ENCODE results near the gene PHF12. TPM values are rescaled to one million over a fixed set of nuclear protein-coding genes. Genes with fewer than 3 reads are reported as not detected.

PHF12 gene
- total and polyA plus RNA-seq, 2 of the 13 experiments (the other 11 are each of a cell fraction or from before 2014, with no cell fraction given), result 9.8 to 17.1 TPM

DNA sequence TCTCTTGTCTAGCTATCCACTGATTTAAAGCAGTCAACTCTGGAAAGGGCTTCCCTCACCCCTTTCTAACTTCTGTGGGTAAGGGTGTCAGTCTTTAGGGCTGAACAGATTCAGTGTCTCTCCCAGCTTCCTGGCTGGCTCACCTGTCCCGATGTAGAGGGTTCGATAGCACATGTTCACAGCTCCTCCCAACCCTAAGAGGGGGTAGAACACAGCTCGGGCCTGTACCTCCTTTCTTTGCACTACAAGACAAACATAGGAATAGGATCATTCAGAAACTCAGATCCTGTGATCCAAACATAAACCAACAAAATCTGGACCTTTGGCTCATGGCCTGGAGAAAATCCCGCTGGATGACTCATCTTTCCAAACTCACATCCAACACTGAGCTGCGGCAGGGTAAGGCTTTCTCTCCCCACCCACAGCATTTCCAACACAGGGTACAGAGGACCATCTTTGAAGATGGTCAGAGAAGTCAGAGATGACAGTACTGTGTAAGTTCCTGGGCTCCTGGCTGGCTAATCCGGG lies 42.6 kb downstream of the PHF12 start (continued):
- TF ChIP-seq, protein P1, sequence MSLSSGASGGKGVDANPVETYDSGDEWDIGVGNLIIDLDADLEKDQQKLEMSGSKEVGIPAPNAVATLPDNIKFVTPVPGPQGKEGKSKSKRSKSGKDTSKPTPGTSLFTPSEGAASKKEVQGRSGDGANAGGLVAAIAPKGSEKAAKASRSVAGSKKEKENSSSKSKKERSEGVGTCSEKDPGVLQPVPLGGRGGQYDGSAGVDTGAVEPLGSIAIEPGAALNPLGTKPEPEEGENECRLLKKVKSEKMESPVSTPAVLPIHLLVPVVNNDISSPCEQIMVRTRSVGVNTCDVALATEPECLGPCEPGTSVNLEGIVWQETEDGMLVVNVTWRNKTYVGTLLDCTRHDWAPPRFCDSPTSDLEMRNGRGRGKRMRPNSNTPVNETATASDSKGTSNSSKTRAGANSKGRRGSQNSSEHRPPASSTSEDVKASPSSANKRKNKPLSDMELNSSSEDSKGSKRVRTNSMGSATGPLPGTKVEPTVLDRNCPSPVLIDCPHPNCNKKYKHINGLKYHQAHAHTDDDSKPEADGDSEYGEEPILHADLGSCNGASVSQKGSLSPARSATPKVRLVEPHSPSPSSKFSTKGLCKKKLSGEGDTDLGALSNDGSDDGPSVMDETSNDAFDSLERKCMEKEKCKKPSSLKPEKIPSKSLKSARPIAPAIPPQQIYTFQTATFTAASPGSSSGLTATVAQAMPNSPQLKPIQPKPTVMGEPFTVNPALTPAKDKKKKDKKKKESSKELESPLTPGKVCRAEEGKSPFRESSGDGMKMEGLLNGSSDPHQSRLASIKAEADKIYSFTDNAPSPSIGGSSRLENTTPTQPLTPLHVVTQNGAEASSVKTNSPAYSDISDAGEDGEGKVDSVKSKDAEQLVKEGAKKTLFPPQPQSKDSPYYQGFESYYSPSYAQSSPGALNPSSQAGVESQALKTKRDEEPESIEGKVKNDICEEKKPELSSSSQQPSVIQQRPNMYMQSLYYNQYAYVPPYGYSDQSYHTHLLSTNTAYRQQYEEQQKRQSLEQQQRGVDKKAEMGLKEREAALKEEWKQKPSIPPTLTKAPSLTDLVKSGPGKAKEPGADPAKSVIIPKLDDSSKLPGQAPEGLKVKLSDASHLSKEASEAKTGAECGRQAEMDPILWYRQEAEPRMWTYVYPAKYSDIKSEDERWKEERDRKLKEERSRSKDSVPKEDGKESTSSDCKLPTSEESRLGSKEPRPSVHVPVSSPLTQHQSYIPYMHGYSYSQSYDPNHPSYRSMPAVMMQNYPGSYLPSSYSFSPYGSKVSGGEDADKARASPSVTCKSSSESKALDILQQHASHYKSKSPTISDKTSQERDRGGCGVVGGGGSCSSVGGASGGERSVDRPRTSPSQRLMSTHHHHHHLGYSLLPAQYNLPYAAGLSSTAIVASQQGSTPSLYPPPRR (CRISPR knock-in tag; IDR thresholded peaks at IDR 0.05; ENCODE audit: borderline replicate concordance), result 0 out of 2 replicates have a peak, but pooled peaks have one; percentile 9
- peak; percentile 51 for TF ChIP-seq HNF4A (CRISPR knock-in tag; IDR thresholded peaks at IDR 0.05)
- TF ChIP-seq DMAP1 (CRISPR knock-in tag; IDR thresholded peaks at IDR 0.05), result no peak
- TF ChIP-seq HDAC2 (CRISPR knock-in tag; IDR thresholded peaks at IDR 0.05), result 0 out of 2 replicates have a peak, but pooled peaks have one; percentile 59
- TF ChIP-seq ISL2 (CRISPR knock-in tag; IDR thresholded peaks at IDR 0.05), result no peak
- TF ChIP-seq ZNF124 (CRISPR knock-in tag; IDR thresholded peaks at IDR 0.05), result no peak
- TF ChIP-seq, protein P2, sequence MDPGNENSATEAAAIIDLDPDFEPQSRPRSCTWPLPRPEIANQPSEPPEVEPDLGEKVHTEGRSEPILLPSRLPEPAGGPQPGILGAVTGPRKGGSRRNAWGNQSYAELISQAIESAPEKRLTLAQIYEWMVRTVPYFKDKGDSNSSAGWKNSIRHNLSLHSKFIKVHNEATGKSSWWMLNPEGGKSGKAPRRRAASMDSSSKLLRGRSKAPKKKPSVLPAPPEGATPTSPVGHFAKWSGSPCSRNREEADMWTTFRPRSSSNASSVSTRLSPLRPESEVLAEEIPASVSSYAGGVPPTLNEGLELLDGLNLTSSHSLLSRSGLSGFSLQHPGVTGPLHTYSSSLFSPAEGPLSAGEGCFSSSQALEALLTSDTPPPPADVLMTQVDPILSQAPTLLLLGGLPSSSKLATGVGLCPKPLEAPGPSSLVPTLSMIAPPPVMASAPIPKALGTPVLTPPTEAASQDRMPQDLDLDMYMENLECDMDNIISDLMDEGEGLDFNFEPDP (CRISPR knock-in tag; conservative IDR thresholded peaks at IDR 0.05), result 0 out of 2 replicates have a peak, but pooled peaks have one; percentile 45
- no peak for TF ChIP-seq ZBTB21 (CRISPR knock-in tag; IDR thresholded peaks at IDR 0.05)
- TF ChIP-seq TFDP1 (CRISPR knock-in tag; IDR thresholded peaks at IDR 0.05; ENCODE audit: borderline replicate concordance), result no peak
- no peak for TF ChIP-seq ZNF337 (CRISPR knock-in tag; IDR thresholded peaks at IDR 0.05; ENCODE audit: borderline replicate concordance, low read depth)
- TF ChIP-seq HDAC1 (CRISPR knock-in tag; IDR thresholded peaks at IDR 0.05), result peak; percentile 40; the same call in 1 of the 2 replicates
- no peak for TF ChIP-seq GLI4 (CRISPR knock-in tag; IDR thresholded peaks at IDR 0.05; ENCODE audit: borderline replicate concordance)
- 0 out of 2 replicates have a peak, but pooled peaks have one; percentile 5 for TF ChIP-seq CTCF (CRISPR knock-in tag; IDR thresholded peaks at IDR 0.05)
- TF ChIP-seq TFDP2 (CRISPR knock-in tag; IDR thresholded peaks at IDR 0.05), result no peak
